NCI-H2227 treated with DMSO at 0.1 percent for 48 hours (cell line): Measurements from ENCODE around the gene CHGA.
A peak's percentile ranks its signal among the peaks of the same experiment; 100 is the strongest.

ENCODE experiments used
- DNase-seq: peaks from one replicate; lab custom pipeline; 2025; lab: John Stamatoyannopoulos, UW

CHGA gene, protein sequence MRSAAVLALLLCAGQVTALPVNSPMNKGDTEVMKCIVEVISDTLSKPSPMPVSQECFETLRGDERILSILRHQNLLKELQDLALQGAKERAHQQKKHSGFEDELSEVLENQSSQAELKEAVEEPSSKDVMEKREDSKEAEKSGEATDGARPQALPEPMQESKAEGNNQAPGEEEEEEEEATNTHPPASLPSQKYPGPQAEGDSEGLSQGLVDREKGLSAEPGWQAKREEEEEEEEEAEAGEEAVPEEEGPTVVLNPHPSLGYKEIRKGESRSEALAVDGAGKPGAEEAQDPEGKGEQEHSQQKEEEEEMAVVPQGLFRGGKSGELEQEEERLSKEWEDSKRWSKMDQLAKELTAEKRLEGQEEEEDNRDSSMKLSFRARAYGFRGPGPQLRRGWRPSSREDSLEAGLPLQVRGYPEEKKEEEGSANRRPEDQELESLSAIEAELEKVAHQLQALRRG

DNA sequence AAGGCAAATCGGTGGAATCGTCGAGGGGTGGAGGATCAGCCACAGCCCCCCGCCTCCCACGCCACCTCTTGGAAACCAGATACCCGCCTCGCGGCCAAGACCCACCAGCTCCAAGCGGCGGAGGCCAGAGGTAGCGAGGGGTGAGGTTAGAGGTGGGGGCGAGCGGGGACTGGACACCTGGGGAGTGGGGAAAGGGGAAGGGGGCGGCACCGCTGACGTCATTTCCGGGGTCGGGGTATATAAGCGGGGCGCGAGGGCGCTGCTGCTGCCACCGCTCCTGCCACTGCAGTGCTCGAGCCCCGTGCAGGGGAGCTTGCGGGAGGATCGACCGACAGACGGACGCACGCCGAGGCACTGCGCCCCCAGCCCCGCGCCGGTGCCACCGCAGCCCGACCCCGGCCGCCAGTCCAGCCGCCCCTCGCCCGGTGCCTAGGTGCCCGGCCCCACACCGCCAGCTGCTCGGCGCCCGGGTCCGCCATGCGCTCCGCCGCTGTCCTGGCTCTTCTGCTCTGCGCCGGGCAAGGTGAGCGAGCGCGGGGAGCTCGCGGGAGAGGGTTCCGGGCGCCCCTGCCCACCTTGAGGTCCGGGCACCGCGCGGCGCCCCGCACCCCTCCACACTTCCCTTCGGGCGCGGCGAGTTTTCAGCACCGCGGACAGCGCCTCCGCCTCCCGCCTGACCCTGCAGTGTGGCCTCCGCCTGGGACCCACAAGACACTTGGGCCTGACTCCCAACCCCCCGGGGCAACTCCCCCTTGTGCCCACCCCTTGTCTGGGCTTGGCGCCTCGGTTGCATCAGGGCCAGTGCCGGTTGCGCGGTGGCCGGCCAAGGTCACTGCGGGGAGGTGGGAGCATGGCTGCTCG, at the start of gene CHGA:
Gene CHGA (plus strand): TSS at position 268 of the 861 bp plus-strand sequence. CDS start 210 bp downstream, at position 478.
- DNase-seq = peak; percentile 68

GRCh38 chr14:92874962-92875661, 47.8 kb upstream of the CHGA start:
- no peak for DNase-seq

DNA sequence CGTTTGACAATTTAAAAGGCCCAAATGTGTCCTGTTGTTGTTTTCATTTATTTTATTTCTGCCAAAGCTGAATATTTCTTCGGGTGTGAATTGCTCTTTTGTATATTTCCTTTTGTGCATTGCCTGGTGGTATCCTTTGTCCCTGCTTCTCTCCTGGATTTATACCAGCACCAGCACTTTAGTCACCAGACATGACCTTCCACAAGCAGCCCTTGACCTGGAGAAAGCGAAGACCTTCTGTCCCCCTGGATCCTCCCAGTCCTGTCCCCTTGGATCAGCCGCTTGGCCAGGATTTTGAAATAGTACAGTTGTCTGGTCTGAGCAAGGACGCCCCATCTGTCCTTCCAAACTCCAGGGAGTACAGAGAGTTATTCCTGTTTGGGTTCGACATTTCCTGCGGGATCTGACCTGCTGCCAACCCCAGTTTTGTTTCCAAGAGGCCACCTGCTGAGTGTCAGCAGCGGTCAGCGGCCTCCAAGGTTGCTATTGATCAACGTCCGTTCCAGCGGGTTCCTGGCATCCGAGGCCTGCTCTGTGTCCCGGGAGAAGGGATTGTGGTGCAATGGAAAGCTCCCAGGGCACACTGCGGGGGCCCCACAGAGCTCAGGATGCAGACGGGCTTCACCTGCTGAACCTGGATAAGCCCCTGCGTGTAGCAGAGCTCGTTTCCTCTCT, 45.1 kb upstream of the CHGA start:
- DNase-seq = no peak

GRCh38 chr14:92880351-92880750, 42.6 kb upstream of the CHGA start:
- DNase-seq = no peak

GRCh38 chr14:92880851-92881250, 42.1 kb upstream of the CHGA start:
- DNase-seq = no peak

DNA sequence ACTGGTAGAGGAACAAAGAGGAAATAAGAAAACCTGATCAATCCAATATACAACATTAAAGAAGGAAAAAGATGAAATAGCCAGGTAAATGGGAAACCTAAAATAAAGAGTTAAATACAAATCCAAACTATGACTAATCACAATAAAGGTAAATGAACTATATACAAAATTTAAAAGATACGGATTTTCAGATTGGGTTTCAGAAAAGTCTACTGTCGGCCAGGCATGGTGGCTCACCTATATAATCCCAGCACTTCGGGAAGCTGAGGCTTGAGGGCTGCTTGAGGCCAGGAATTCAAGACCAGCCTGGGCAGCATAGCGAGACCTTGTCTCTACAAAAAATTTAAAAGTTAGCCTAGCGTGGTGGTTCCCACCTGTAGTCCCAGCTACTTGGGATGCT, 39.9 kb upstream of the CHGA start:
- DNase-seq = no peak

- DNase-seq = no peak
Measured at GRCh38 chr14:92884410-92884809, 38.5 kb upstream of the CHGA start.

DNA sequence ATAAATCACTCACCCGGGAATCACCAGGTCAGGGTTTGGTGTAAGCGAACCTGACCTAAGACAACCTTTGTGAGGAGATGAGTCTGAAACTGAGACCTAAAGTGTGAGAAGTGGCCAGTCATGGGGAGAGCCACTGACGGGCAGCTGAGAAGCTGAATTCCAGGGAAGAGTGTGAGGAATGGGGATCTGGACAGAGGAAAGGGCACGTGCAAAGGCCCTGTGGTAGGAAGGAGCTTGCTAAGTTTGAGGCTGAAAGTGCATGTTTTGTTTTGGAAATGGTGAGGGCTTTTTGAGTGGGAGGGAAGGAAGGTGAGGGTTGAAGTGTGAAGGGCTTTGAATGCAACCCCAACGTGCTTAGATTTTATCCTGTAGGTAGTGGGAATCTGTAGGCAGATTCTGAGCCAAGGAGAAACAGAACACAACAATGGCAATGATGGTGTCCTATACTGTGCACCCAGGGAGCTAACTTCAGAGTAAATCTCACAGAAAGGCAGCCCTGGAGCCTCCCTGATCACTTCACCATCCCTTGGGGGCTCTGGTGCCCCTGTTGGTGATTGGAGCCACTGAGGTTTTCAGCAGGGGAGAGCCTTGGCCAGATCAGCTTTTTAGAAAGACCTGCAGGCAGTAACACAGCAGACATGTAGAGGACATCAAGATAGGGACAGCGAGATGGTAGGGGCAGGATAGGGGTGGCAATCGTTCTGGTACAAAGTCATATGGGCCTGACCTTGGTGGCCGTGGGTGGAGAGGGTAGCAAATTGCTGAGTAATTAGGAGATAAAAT, 37.5 kb upstream of the CHGA start:
- DNase-seq = no peak

GRCh38 chr14:92886337-92886736, 36.6 kb upstream of the CHGA start:
- DNase-seq = no peak

GRCh38 chr14:92887157-92887556, 35.8 kb upstream of the CHGA start:
- DNase-seq = no peak

GRCh38 chr14:92888896-92889295, 34.1 kb upstream of the CHGA start:
- DNase-seq = no peak

GRCh38 chr14:92890830-92891588, 31.9 kb upstream of the CHGA start:
- no peak for DNase-seq

DNA sequence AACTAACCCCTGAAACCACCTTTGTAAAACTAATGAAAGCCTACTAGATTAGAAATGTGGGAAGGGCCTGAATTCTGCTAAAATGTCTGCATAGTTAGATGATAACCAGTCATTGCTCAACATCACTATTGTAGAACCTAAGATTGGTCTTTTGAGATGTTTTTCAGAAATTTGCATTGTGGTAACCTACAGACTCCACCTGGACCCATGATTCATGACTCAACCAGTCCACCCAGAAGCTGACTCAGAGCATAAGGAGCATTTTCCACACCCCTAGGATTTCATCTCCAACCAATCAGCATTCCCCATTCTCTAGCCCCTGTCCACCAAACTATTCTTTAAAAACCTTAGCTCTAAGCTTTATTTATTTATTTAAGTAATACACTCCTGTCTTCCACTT, 30.4 kb upstream of the CHGA start:
- DNase-seq = no peak

DNA sequence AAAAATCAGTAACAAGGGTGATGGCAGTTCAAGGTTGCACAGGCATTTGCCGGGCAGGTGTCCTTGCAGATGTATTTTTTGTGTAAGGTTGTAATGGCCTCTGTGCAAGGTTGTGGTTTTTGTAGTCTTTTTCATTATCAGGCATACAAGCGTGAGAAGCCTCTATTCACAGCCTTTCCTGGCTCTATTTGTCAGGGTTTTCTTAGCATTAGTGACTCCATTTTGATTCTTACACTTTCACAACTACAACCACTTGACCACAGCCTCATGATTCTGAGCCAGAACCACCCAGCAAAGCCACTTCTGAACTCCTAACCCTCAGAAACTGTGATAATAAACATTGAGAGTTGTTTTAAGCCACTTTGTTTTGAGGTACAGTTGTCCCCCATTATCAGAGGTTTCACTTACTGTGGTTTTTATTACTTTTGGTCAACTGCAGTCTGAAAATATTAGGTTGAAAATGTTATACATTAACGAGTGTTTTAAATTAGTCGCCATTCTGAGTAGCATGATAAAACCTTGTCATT, 27.5 kb upstream of the CHGA start:
- no peak for DNase-seq

DNA sequence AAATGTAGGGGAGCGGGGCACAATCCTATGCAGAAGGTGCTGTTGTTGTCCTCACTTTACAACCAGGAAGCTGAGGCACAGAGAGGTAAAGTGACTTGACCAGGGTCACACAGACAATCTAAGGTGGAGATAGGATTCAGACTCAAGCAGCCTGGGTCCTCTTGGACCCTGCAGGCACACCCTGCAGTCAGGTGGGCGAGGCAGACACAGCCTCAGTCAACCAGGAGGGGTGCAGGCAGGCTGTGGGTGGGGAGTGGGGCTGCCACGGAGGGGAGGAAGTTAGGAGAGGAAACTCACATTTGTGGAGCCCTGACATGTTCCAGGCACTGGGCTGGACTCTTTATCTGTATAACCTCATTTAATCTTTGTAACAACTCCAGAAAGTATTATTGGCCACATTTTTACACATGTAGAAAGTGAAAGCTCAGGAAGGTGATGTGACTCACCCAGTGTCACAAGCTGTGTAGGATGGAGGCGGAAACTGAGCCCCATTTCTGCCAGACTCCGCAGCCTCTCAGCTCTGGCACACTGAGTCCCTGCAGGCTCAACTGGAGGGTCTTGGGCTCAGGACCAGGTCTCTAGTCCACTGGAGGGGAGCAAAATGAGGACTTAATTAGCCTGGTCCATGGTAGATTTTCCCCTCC, 24.9 kb upstream of the CHGA start:
- no peak for DNase-seq

- no peak for DNase-seq
Measured at GRCh38 chr14:92898566-92899131, 24.3 kb upstream of the CHGA start.

- no peak for DNase-seq
Measured at GRCh38 chr14:92900660-92901059, 22.3 kb upstream of the CHGA start.

GRCh38 chr14:92902191-92902590, 20.8 kb upstream of the CHGA start:
- no peak for DNase-seq

DNA sequence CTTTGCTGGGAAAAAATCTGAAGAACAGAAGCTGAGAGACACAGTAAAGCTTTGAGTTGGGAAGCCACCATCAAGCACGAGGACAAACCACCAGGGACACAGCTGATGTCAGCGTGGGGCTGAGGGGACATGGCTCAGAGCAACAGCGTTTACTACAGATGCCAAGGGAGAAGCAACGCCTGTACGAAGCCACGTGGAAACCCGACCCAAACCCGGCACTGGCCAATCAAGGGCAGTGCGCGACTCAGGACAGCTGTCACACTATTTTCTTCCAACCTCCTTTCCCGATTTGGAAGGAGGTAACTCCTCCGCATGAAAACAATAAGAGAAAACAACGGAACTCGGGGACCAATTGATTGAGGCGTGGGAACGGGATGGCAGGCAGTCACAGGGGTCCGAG, 20.2 kb upstream of the CHGA start:
- no peak for DNase-seq
